DMS153 treated with DMSO at 0.1 percent for 48 hours (cell line): Measurements from ENCODE around the gene RAB6B.

ENCODE experiments used
- DNase-seq: peaks from one replicate; lab custom pipeline; 2025; ENCODE audit not compliant: unreplicated experiment; lab: John Stamatoyannopoulos, UW

RAB6B gene

DNA sequence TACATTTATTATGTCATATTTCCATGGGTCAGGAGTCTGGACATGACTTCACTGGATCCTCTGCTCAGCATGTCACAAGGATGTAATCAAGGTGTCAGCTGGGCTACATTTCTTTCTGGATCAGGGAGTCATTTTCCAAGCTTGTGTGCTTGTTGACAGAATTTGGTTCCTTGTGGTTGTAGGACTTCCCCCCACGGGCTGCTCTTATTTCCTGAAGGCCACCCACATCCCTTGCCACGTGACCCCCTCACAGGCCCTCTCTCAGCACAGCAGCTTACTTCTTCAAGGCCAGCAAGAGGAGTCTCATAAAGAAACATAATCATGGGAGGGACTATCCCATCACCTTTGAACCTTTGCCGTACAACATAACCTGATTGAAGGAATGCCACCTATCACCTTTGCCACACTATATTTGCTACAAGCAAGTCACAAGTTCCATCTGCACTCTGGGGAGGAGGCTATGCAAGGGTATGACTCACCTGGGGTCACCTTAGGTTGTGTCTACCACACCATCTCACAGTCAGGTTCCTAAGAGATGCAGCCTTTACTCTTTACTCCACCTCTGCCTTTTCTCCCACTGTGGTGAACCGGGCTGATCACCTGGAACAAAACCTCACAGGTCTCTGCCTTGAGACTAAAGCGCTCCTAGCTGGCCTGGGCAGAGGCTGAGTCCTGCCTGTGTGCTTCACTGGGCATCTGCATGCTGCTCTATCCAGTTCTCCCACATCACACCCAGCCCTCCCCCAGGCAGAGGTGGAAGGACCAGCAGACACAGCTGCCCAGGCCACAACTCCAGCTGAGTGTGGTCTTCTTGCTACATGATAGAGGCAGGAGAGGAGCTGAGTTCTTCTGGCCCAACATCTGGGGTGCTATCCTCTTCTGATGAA is 13.5 kb downstream of the RAB6B start:
- DNase-seq, result no peak

DNA sequence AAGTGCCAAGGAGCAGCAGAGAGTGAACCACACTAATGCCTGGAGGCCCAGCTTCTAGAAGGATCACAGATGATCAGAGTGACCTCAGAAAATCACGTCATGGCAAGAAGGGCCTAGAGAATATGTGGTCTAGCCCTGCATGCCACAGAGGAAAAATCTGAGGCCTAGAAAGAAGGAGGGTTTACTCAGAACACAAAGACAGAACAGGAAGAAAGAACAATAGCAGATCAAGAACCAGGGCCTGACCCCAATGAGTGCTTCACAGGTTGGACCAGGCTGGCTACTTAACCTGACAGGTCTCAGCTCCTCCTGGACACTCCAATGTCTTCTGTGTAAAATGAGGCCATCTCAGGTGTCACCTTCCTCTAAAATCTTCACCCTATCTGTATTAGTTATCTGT is 14.2 kb downstream of the RAB6B start:
- no peak for DNase-seq

DNA sequence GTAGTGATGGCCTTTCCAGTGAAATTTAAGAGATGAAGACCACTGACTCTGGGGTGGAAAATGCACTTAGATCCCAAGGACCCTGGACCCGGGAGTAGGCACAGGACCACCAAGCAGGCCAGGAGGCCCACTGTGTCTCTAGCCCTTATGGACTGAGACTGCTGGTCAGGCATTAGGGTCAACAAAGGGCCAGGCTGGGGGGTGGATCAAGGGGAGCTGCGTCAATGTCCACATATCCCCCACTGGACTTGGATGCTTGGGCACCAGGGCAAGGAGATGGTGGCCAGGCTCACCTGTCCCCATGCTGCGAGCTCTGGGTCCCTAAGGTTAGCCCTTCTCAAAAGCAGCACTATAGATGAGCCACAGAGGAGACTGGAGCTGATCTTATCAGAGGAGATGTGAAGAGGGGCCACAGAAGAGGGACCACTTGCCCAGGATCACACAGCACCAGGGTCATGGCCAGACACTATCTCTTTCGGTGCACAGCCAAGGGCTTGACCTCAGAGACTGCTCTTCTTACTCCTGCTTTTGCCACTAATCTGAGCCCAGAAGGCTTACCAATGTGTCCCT is 14.7 kb downstream of the RAB6B start:
- DNase-seq, result no peak

DNA sequence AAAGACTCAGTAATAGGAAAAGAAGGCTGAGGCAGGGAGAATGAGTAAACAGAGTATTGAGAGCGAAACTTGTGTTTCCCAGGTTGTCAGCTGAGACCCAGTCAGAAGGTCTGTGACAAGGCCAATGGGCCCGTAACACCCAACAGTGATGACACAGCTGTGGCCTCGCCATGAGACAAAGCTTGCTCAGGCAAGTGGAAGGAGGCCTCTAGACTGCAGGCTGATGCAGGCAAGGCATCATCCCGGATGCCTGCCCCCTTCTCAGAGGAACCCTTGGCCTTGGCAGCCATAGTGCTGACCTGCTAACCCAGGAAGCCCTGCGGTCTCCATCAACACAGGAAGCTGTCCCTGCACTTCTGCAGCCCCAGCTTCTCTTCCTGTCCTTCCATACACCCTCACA is 15.4 kb downstream of the RAB6B start:
- DNase-seq, result no peak

DNA sequence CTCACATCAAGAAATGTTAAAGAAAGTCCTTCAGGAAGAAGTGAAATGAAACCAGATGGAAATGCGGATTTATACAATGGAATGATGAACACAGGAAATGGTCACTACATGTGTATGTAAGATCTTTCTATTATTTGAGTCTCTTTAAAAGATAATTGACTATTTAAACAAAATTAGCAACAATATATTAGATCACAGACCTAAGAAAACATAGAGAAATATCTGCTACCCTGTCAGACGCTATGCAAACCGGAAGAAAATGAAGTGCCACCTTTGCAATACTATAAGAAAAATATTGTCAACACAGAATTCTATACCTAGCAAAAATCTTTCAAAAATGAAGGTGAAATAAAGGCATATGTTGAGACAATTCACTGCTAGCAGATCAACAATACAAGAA is 17.2 kb downstream of the RAB6B start:
- no peak for DNase-seq

DNA sequence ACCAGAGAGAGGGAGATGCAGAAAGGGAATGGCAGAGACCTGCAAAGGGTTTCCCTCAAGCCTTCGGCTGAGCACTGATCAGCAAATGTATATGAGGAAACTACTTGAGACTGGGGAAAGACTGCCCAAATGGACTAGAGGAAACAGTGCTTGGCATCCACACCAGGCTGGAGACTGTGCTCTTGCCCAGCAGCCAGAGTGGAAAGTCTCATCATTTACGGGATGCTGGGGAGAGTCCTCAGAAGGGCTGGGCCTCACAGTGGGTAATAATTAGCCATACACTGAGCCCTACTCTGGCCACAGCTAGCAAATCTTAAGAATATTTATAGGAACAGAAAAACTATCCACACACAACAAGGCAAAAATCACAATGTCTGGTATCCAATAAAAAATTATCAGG is 18.5 kb downstream of the RAB6B start:
- DNase-seq, result no peak

DNA sequence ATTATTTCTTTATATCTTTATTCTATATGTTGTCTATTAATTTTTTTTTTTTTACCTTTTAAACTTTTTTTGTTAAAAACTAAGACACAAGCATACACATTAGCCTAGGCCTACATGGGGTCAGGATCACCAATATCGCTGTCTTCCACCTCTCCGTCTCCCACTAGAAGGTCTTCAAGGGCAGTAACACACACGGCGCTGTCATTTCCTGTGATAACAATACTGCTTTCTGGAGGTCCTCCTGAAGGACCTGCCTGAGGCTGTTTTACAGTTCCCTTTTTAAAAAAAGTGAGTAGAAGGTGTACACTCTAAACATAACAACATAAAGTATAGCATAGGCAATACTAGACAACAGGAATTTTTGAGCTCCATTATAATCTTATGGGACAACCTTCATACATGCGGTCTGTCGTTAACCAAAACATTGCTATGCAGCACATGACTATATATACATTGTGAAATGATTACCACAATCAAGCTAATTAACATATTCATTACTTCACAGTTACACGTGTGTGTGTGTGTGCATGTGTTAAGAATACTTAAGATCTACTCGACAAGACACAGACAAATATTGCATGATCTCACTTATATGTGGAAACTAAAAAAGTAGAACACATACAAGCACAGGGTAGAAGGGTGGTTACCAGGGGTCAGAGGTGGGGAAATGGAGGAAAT is 20.8 kb downstream of the RAB6B start:
- no peak for DNase-seq

DNA sequence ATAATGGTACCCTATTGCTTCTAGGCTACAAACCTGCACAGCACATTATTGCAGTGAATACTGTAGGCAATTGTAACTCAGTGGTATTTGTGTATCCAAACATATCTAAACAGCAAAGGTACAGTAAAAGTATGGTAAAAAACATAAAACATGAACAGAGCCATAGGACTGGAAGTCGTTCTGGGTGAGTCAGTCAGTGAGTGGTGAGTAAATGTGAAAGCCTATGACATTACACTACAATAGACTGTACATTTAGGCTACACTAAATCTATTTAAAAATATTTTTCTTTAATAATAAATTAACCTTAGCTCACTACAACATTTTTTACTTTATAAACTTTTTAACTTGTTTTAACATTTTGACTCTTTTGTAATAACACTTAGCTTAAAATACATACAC is 21.3 kb downstream of the RAB6B start:
- DNase-seq, result no peak

DNA sequence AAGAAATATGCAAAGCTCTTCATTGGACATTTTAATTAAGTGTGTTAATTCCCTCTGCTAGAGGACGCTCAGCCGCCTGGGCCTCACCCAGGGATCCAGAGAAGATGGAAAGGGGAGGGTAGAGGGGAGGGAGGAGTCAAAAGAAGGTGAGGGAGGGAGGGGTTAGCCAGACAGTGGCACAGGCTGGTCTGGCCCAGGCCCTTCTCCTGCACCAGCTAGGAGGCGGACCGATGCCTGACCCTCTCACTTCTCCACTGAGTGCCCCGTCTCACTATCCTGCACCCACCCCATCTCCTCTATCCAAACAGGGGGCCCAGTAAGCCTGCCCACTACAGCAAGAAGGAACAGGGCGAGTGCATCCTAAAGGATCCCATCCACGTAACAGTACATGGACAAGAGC is 22.9 kb downstream of the RAB6B start:
- no peak for DNase-seq

DNA sequence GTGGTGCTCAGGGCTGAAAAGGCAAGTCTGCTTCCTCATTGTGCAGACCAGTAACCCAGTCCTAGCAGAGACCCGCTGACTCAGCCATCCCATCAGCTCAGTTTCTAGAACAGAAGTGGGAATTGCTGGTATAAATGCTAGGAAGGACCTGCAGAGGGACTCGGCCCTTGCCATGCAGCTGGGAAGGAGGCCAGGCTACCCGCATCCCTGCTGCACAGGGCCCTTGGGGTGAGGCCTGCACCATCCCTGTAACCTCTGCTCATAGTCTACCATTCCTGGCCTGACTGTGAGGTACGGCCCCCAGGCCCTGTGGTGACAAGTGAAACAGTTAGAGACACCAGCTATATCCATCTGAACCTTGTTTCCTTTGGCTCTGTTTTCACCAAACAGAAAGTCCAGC is 23.5 kb downstream of the RAB6B start:
- no peak for DNase-seq

DNA sequence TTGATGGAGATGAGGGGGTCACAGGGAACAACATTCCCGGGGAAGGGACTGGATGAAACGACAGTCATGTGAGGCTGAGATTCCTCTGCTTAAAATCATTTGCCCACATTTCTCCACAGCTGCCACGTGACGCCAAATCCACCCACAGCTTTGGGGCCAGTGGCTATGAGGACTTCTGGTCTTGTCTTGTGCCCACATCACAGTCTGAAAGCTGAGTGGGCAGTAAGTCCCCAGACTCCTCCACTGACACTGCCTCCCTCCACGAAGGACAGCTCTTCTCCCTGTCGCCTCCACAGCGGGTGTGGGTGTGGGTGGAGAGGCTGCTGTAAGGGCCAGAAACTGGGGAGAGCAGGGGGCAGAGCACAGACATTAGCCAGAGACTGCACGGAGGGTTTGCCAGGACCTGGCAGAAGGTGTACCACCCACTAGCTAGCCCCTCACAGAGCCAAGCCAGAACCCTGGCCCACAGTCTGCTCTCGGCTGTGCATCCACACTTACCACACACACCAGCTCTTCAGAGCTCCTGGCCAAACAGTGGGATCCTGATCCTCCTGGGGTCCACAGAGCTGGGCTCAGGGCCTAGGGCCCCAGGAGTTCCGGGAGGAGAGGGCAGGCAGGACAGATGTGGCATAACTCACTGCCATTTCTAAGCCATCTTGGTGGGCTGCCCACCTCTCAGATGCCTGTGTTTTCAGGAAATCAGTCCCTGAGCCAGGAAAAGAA is 24.2 kb downstream of the RAB6B start:
- no peak for DNase-seq

DNA sequence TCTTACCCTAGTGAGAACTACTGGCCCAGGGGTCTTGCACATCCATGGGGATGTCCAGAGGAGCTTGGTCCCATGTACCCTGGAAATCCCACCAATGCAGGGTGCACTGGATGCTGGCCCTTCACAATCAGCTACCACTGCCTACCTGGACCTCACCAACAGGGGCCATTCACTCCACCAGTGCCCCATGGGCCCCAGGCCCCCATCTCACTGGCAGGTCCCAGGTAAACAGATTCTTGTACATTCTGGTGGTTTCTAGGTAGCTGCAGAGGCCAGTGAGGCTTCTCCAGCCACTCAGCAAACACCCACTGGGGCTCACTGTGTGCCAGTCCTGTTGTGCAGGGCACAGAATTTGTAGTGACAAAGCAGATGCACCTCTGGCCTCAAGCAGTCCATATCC is 24.9 kb downstream of the RAB6B start:
- no peak for DNase-seq

DNA sequence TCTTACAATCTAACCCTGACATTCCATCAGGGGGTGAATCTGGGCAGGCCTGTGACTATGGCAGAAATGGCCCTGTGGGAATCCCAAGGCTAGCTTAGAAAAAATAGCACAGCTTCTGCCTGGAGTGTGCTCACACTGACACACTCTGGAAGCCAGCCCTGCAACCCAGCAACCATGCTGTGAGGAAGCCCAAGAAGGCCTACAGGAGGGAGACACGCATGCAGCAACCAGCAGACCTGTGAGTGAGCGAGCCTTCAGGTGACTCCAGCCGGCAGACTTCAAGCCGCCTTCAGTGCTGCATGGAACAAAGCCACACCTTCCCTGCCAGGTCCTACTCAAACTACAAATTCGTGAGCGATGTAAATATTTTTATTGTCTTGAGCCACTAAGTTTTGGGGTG is 26.1 kb downstream of the RAB6B start:
- DNase-seq, result no peak

DNA sequence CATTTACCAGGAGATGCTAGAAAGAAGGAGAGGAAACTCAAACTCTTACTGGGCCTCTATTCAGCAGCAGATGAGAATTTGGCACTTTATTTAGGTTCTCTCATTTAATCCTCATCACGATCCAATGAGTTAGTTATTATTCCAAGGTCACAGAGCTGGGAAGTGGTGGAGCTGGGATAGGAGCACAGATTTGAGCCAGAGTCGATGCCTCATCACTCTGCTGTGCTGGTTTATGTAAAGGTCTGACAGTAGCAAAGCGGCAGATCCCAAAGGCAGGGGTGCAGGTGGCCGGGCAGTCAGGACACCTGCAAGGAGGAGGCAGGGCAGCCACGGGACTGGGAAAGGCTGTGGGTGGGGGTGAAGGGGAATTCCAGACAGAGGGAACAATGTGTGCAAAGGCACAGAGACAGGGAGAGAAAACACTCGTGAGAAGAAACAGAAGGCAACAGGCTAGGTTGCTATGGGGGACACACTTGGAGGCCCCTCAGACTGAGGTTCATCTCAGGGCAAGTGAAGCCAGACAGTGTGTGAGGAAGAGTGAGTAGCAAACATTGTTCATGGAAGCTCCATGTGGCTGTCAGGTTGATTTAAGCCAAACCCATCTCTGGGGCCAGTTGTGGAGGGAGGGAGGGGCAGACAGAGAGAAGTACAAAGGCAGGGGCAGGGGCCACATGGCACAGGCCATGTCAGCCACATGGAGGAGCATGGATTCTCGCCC is 26.8 kb downstream of the RAB6B start:
- DNase-seq, result no peak

DNA sequence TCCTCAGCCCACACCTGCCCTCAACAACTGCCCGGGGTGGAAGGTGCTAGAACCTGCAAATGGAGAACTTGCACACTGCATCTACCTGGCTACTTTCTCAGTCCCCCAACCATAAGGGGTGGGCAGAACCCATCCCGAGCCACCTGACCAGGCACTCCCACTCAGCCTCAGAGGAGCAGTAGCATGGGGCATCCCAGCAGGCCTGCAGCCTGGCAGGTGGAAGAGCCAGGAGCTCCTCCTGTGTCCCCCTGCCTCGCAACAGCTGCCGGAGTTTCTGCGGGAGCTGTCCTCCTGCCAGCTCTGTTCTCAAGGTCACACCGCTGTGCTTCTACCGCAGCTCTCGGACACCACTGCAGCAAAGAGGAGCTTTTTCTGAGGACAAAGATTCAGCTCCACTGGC is 27.5 kb downstream of the RAB6B start:
- DNase-seq, result no peak

DNA sequence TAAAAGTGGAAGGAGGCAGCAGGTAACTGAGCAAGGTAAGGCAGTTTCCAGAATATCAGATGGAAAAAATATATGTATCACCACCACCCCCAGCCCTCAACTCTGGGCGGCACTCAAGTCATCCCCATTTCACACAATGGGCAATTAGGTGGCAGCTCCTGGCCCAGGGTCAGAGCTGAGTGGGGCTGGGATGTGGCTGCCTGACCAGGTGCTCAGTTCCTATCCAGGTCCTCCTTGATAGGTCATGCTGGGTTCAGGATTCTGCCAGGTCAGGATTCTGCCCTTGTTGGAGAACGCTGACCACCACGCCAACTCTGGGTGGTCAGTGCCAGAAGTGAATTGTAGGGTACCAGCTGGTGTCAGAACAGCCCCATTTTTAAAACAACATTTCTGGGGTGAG is 29.5 kb downstream of the RAB6B start:
- no peak for DNase-seq

DNA sequence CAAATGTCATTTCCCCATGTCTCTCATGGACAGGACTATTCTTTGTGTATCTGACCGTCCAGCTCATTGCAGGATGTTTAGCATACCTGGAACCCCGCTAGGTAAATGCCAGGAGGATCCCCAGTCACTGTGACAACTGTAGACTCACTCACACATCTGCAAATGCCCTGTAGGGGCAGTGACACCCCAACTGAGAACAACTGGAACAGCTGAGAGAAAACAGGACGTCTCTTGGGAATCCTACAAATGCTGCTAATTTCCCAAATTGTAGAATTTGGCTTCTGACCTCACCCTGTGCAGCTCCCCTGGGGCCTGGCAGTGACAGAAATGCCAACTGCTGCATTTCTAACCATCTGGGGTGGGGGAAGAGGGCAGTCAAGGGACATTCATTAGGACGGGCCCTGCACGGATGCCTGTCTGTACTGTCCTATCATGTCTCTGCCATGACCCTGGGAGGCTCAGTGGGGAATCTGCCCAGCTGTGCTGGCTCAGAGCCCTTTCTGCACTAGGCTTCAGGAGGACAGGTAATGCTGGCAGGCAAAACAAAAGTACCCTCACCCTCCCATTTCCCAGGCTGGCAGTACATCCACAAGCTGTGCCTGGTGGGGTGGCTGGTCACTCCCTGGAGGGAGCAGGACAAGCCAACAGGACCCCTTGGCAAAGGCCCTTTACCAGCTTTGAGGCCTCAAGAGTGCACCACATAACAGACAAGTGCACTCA is 30.4 kb downstream of the RAB6B start:
- no peak for DNase-seq

DNA sequence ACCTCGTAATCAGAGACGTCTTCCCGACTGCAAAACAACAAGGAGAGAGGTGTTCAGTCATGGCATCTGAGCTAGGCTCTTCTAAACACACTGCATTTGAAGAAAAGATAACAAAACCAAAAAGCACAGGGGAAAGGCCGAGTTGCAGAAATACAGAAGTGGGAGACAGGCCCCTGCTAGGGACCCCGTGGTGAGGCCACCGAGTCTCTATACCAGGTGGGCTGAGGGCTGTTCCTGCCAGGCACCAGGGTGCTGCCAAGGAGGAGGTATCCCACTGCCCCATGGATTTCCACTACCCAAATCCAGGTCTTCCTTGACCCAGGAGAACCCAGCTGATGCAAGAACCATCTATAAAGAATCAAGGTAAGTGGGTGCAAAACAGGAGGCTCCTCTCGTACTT is 31.1 kb downstream of the RAB6B start:
- DNase-seq, result no peak

DNA sequence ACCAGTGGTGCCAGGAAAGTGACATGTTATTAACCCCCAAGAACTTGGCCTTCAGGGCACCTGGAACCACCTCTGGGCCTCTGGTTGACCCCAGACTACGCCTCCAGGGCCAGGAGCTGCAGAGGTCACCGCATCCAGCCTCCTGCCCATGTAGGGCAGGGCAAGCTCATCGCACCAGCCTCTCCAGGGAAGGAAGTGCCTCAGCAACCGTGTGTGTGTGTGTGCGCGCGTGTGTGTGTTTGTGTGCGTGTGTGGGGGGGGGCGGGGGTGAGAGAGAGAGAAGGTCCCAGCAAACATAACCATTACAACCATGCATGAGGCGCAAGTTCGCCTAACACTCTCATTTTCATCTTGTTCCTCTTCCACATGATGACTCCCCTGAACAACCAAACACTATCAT is 31.8 kb downstream of the RAB6B start:
- no peak for DNase-seq

DNA sequence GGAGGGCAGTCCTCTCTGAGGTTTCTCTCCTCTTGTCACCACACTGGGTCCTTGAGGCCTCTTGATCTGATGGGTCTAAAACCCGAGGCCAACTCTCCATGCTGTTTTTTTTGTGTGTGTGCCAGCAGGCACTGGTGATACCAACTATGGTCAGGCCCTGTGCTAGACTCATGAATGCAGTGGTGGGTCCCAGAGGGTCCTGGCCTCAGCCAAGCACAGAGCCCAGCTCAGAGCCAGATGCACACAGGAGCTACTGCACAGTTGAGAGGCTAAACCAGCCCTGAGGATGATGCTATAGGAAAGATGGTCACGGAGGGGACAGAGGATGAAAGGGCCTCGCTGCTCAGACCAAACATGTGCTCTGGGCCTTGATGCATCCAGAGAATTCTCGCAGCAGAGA is 33.5 kb downstream of the RAB6B start:
- no peak for DNase-seq
